Breast epithelium (tissue), 3 donors: ENCODE measurements around the gene TPSG1.

Experiments
- CTCF ChIP-seq, 3 donors: fragments of 450-650 bp; IDR thresholded peaks; one replicate each; pipeline ENCODE4 v1.5.1; 2016 to 2017; ENCODE audit warnings: antibody characterized with exemption in 3 of 3, mild to moderate bottlenecking in 3 of 3, moderate library complexity in 3 of 3
- POLR2A ChIP-seq: fragments of 450-650 bp; IDR thresholded peaks from one replicate; pipeline ENCODE4 v1.6.1; 2016; ENCODE audit warnings: antibody characterized with exemption, mild to moderate bottlenecking, moderate library complexity

GRCh38 chr16:1221628-1222552, 3.2 kb downstream of the TPSG1 start:
- TF ChIP-seq CTCF (IDR thresholded peaks at IDR 0.05) (no peak), POLR2A (no peak)
